GM12878 (cell line): ENCODE measurements around the gene GRM1. TPM values are rescaled to one million over a fixed set of nuclear protein-coding genes. Genes with fewer than 3 reads are reported as not detected.

Source experiments
- ATAC-seq: fragments of 200-7000 bp; cut with Tn5 transposase; 3 replicates; pipeline ENCODE4 v1.9.1; 2020; ENCODE audit warnings: mild to moderate bottlenecking, moderate library complexity
- BruUV-seq: library from RNA; stranded (reverse); fragments of 400-500 nt; replicated peaks from 2 replicates; lab custom pipeline; 2021; lab: Mats Ljungman, UMichigan
- CTCF ChIA-PET: fragments of 300-600 bp; sonication (Branson Sonifier 250); formaldehyde crosslinking; extraction: SDS; loops from one replicate; lab custom pipeline; 2021; ENCODE audit warnings: inconsistent platforms; lab: Yijun Ruan, JAX
- POLR2A ChIA-PET: fragments of 350-600 bp; formaldehyde crosslinking; extraction: SDS; loops from one replicate; lab custom pipeline; 2021; ENCODE audit warnings: inconsistent platforms; lab: Charles Lee
- RAD21 ChIA-PET: fragments of 300-600 bp; sonication (Branson Sonifier 250); formaldehyde crosslinking; loops from one replicate; lab custom pipeline; 2023; ENCODE audit warnings: antibody characterized with exemption; ENCODE audit not compliant: unreplicated experiment; lab: Charles Lee
- SMC1A ChIA-PET: fragments of 300-600 bp; sonication (Branson Sonifier 250); formaldehyde crosslinking; loops from one replicate; lab custom pipeline; 2023; ENCODE audit not compliant: unreplicated experiment, uncharacterized antibody; lab: Charles Lee
- DNase-seq: peaks from one replicate; pipeline ENCODE4 v3.0.0-alpha.2; 2011; ENCODE audit warnings: low read depth, low spot score
- FAIRE-seq: peaks from 3 replicates; lab custom pipeline; 2011; peaks lifted over from hg19 to GRCh38; lab: Jason Lieb, UNC
- H2AFZ ChIP-seq: 2 replicates; pipeline ENCODE4 v1.6.0; 2011; ENCODE audit warnings: low read depth, low read length, control low read depth; ENCODE audit not compliant: control insufficient read depth
- H3K27ac ChIP-seq: 2 replicates; pipeline ENCODE4 v1.5.1; 2011; ENCODE audit warnings: control low read depth; ENCODE audit not compliant: control insufficient read depth, insufficient read depth
- H3K27me3 ChIP-seq, 2 experiments: replicated peaks in 1 of 2; 2 replicates each; pipeline versions ENCODE4 v1.6.0 to v1.6.1; 2011; ENCODE audit warnings: low read length in 1 of 2; ENCODE audit not compliant: control insufficient read depth in 2 of 2, insufficient read depth in 2 of 2
- H3K36me3 ChIP-seq, 2 experiments: 2 replicates each; pipeline ENCODE4 v1.5.1; 2011; ENCODE audit warnings: low read length in 1 of 2; ENCODE audit not compliant: control insufficient read depth in 2 of 2, insufficient read depth in 2 of 2
- H3K4me1 ChIP-seq: 2 replicates; pipeline ENCODE4 v1.6.1; 2011; ENCODE audit warnings: mild to moderate bottlenecking, low read length, moderate library complexity, mixed read lengths; ENCODE audit not compliant: control insufficient read depth, insufficient read depth
- H3K4me2 ChIP-seq: 2 replicates; pipeline ENCODE4 v1.6.0; 2011; ENCODE audit warnings: control low read depth; ENCODE audit not compliant: control insufficient read depth, insufficient read depth
- H3K4me3 ChIP-seq: fragments of 200-600 bp; sonication (generic); 2 replicates; pipeline ENCODE4 v1.5.1; 2016
- H3K79me2 ChIP-seq: 2 replicates; pipeline ENCODE4 v1.6.0; 2011; ENCODE audit warnings: low read length; ENCODE audit not compliant: control insufficient read depth, insufficient read depth
- H3K9ac ChIP-seq: 2 replicates; pipeline ENCODE4 v1.8.0; 2011; ENCODE audit warnings: low read length, control low read depth, mixed read lengths; ENCODE audit not compliant: control insufficient read depth, insufficient read depth
- H3K9me3 ChIP-seq: replicated peaks from 3 replicates; pipeline ENCODE4 v1.5.1; 2011; ENCODE audit warnings: mild to moderate bottlenecking, low read length; ENCODE audit not compliant: control insufficient read depth, insufficient read depth
- H4K20me1 ChIP-seq: 2 replicates; pipeline ENCODE4 v1.6.0; 2011; ENCODE audit not compliant: control insufficient read depth, insufficient read depth
- ASH2L ChIP-seq: fragments of 300-600, 200-600 bp; sonication (generic); IDR thresholded peaks from 2 replicates; pipeline ENCODE4 v1.6.1; 2017; ENCODE audit warnings: low read depth, mild to moderate bottlenecking, borderline replicate concordance
- ATF3 ChIP-seq: IDR thresholded peaks from 2 replicates; pipeline ENCODE4 v1.6.1; 2011; ENCODE audit warnings: low read depth, mild to moderate bottlenecking, low read length, moderate library complexity, borderline replicate concordance; ENCODE audit errors: extremely low read depth
- BRCA1 ChIP-seq: IDR thresholded peaks from 2 replicates; pipeline ENCODE4 v1.6.1; 2011; ENCODE audit warnings: low read depth, low read length, improper control_type of control experiment
- CHD1 ChIP-seq: IDR thresholded peaks from 2 replicates; pipeline ENCODE4 v1.6.1; 2012; ENCODE audit warnings: low read depth, low read length, improper control_type of control experiment
- CHD2 ChIP-seq: IDR thresholded peaks from 2 replicates; pipeline ENCODE4 v1.6.1; 2011; ENCODE audit warnings: low read depth, low read length, improper control_type of control experiment, borderline replicate concordance
- CTCF ChIP-seq, 3 experiments: IDR thresholded peaks in 2 of 3; conservative IDR thresholded peaks in 1 of 3; 2 replicates each; pipeline ENCODE4 v1.5.1; 2011; ENCODE audit warnings: low read depth in 3 of 3, low read length in 3 of 3, mild to moderate bottlenecking in 3 of 3, control low read depth in 2 of 3, moderate library complexity in 2 of 3, inconsistent platforms in 1 of 3, mixed read lengths in 1 of 3; ENCODE audit not compliant: control insufficient read depth in 2 of 3, insufficient read depth in 1 of 3; ENCODE audit errors: extremely low read depth in 1 of 3
- E2F4 ChIP-seq: IDR thresholded peaks from 2 replicates; pipeline ENCODE4 v1.6.1; 2012; ENCODE audit warnings: low read depth, low read length, improper control_type of control experiment
- FOXM1 ChIP-seq: IDR thresholded peaks from 2 replicates; pipeline ENCODE4 v1.6.1; 2012; ENCODE audit warnings: low read depth, mild to moderate bottlenecking, inconsistent platforms, low read length, moderate library complexity
- HDAC6 ChIP-seq: fragments of 200-600 bp; sonication (generic); IDR thresholded peaks from one replicate; pipeline ENCODE4 v1.8.0; 2017; ENCODE audit warnings: antibody characterized with exemption; ENCODE audit not compliant: unreplicated experiment
- IRF4 ChIP-seq: IDR thresholded peaks from 2 replicates; pipeline ENCODE4 v1.6.1; 2011; ENCODE audit warnings: low read depth, low read length
- KLF5 ChIP-seq: fragments of 450-650 bp; IDR thresholded peaks from 2 replicates; pipeline ENCODE4 v1.6.1; 2014; ENCODE audit warnings: mild to moderate bottlenecking; ENCODE audit not compliant: partially characterized antibody
- MEF2A ChIP-seq: IDR thresholded peaks from 2 replicates; pipeline ENCODE4 v1.6.1; 2011; ENCODE audit warnings: low read depth, mild to moderate bottlenecking, low read length, moderate library complexity; ENCODE audit not compliant: insufficient read depth
- MYC ChIP-seq: IDR thresholded peaks from 2 replicates; pipeline ENCODE4 v1.6.1; 2011; ENCODE audit warnings: mild to moderate bottlenecking, low read length, moderate library complexity, inconsistent platforms; ENCODE audit not compliant: insufficient read depth, insufficient replicate concordance, insufficient read length, severe bottlenecking
- PKNOX1 ChIP-seq: fragments of 450-650 bp; IDR thresholded peaks from 2 replicates; pipeline ENCODE4 v1.6.1; 2016; ENCODE audit warnings: mild to moderate bottlenecking
- RBBP5 ChIP-seq: fragments of 200-600 bp; sonication (generic); conservative IDR thresholded peaks from 2 replicates; pipeline ENCODE4 v1.6.1; 2016
- SPI1 ChIP-seq: IDR thresholded peaks from 2 replicates; pipeline ENCODE4 v1.6.1; 2011; ENCODE audit warnings: low read depth, mild to moderate bottlenecking, low read length, moderate library complexity, borderline replicate concordance; ENCODE audit not compliant: insufficient read depth
- SREBF1 ChIP-seq: IDR thresholded peaks from 2 replicates; pipeline ENCODE4 v1.6.1; 2012; ENCODE audit warnings: mild to moderate bottlenecking, low read length
- SREBF2 ChIP-seq: IDR thresholded peaks from 2 replicates; pipeline ENCODE4 v1.6.1; 2012; ENCODE audit warnings: mild to moderate bottlenecking, low read length
- SUPT20H ChIP-seq: IDR thresholded peaks from 2 replicates; pipeline ENCODE4 v1.6.1; 2011; ENCODE audit warnings: low read depth, mild to moderate bottlenecking, low read length, moderate library complexity, borderline replicate concordance; ENCODE audit not compliant: control insufficient read depth
- SUZ12 ChIP-seq: fragments of 200-600 bp; sonication (generic); IDR thresholded peaks from one replicate; pipeline ENCODE4 v1.6.1; 2018; ENCODE audit warnings: antibody characterized with exemption, mild to moderate bottlenecking; ENCODE audit not compliant: unreplicated experiment
- WGBS: methylation state at CpG from one replicate; pipeline ENCODE4 v1.1.6; 2016; ENCODE audit warnings: low lambda C conversion rate; ENCODE audit not compliant: insufficient replicate concordance, insufficient coverage; ENCODE audit errors: missing lambda C conversion rate; 5-methylcytosine and 5-hydroxymethylcytosine counted together
- in situ Hi-C: fragments of 300-500 bp; cut with MboI; formaldehyde crosslinking; loops from 9 replicates; pipeline ENCODE4 v1.14.3; 2018; ENCODE audit warnings: mixed read lengths
- intact Hi-C: fragments of 100-400 bp; cut with micrococcal nuclease; formaldehyde crosslinking; loops from one replicate; pipeline ENCODE4 v1.14.2; 2022; ENCODE audit not compliant: unreplicated experiment
- polyA plus RNA-seq, 11 experiments: library from polyadenylated mRNA; depleted of rRNA in 4 of 11; unstranded in 6 of 11; stranded (reverse) in 5 of 11; fragments of >200 nt; fragmentation: Nextera tagmentation in 4 of 11; fragmentation: Illumina TruSeq in 1 of 11; extraction: Ambion mirVana in 4 of 11; extraction: Trizol in 1 of 11; gene quantifications; 1 replicate in 1 of 11; 2 replicates in 10 of 11; pipeline versions ENCODE4 v1.2.1 to v1.2.3, GENCODE V29; 2011 to 2016; ENCODE audit warnings: inconsistent platforms in 2 of 11, missing spikeins in 2 of 11, low read depth in 1 of 11
- total RNA-seq, 4 experiments: library from RNA; depleted of rRNA in 3 of 4; stranded (reverse); fragments of >200 nt in 3 of 4; fragmentation: Illumina TruSeq in 1 of 4; extraction: Trizol in 1 of 4; gene quantifications; 2 replicates each; pipeline versions ENCODE4 v1.2.1 to v1.2.3, GENCODE V29; 2013 to 2021

GRM1 gene
- total and polyA plus RNA-seq, 10 of the 15 experiments (the other 5 are each of a cell fraction or from before 2014, with no cell fraction given), result 0.04 TPM; not detected in 9

- no peaks in the 10 kb centered on the region for H4K20me1 ChIP-seq
- no TSS peak for BruUV-seq
- 41% methylated on average over 1 of the region's 1 CpG for WGBS
- H3K4me1 ChIP-seq, result no peaks in the 10 kb centered on the region
- no peak for FAIRE-seq
- no peak overlapping the region for H3K4me3 ChIP-seq
- no peaks in the 10 kb centered on the region; a peak in 2 of 4 replicates for H3K27me3 ChIP-seq
- H3K79me2 ChIP-seq, result no peaks in the 10 kb centered on the region
- H3K27ac ChIP-seq, result no peak overlapping the region
- DNase-seq, result no peak
- ChIA-PET RAD21 (no interaction called here), SMC1A (interaction anchor here (1.6 kb wide), 1 partner anchor 138 kb away, joined by 4 read pairs; no protein-coding TSS in a partner anchor), POLR2A (no interaction called here), CTCF (no interaction called here)
- no peak for TF ChIP-seq SUPT20H
- no peak for TF ChIP-seq ASH2L
- no peak for TF ChIP-seq CHD1
- no peak for TF ChIP-seq CTCF (IDR thresholded peaks at IDR 0.05 in 2 of 3, conservative IDR thresholded peaks at IDR 0.05 in 1 of 3; ENCODE audit: control insufficient read depth in 2 of 3, extremely low read depth in 1 of 3, insufficient read depth in 1 of 3, low read depth in 3 of 3, low read length in 3 of 3)
- no peak for TF ChIP-seq CHD2
- no peak for TF ChIP-seq KLF5
- no peak for TF ChIP-seq FOXM1
- no peak for TF ChIP-seq ATF3
- no peak for TF ChIP-seq PKNOX1
- TF ChIP-seq IRF4, result no peak
- no peak for TF ChIP-seq HDAC6
- TF ChIP-seq SUZ12, result no peak
- TF ChIP-seq MYC, result no peak
- TF ChIP-seq E2F4, result no peak
- no peak for TF ChIP-seq SREBF1
- no peak for TF ChIP-seq BRCA1
- TF ChIP-seq MEF2A, result no peak
- no peak for TF ChIP-seq SPI1
- no peak for TF ChIP-seq SREBF2
- no peak for TF ChIP-seq RBBP5
- H2AFZ ChIP-seq, result no peak overlapping the region
- H3K4me2 ChIP-seq, result no peak overlapping the region
- no peaks in the 10 kb centered on the region for H3K36me3 ChIP-seq
- ATAC-seq, result no peak
- intact Hi-C loops (no loop called here), in situ Hi-C loops (no loop called here)
- no peak overlapping the region for H3K9ac ChIP-seq
- no peaks in the 10 kb centered on the region for H3K9me3 ChIP-seq
These were observed 71.9 kb downstream of the GRM1 start for GRCh38 chr6:146100776-146101175.
